Common myeloid progenitor, CD34-positive (primary cell): ENCODE data around the gene TMEM198.

ENCODE experiments used
- CTCF ChIA-PET: fragments of 350-600 bp; sonication (Branson Sonifier 250); formaldehyde crosslinking; loops from one replicate; lab custom pipeline; 2021; ENCODE audit warnings: antibody characterized with exemption; lab: Charles Lee
- POLR2A ChIA-PET: fragments of 350-600 bp; sonication (Branson Sonifier 250); formaldehyde crosslinking; loops from one replicate; lab custom pipeline; 2021; ENCODE audit warnings: antibody characterized with exemption; lab: Charles Lee
- DNase-seq, 3 donors: peaks; one replicate each; pipeline versions ENCODE4 v3.0.0 to v3.0.0-alpha.2; 2013
- H3K27ac ChIP-seq, 2 experiments: 1 replicate in 1 of 2; 2 replicates in 1 of 2; pipeline ENCODE4 v1.7.0; 2013; ENCODE audit warnings: inconsistent platforms in 2 of 2, low read length in 2 of 2, mild to moderate bottlenecking in 2 of 2, low read depth in 1 of 2, moderate library complexity in 1 of 2; ENCODE audit not compliant: severe bottlenecking in 2 of 2, insufficient read depth in 1 of 2, poor library complexity in 1 of 2
- H3K27me3 ChIP-seq, 5 experiments: replicated peaks in 2 of 5; 1 replicate in 3 of 5; 2 replicates in 2 of 5; pipeline versions ENCODE4 v1.6.1 to v1.7.0; 2013; ENCODE audit warnings: low read length in 4 of 5, mild to moderate bottlenecking in 2 of 5, moderate library complexity in 2 of 5, inconsistent platforms in 1 of 5; ENCODE audit not compliant: insufficient read depth in 5 of 5, control insufficient read depth in 4 of 5
- H3K36me3 ChIP-seq, 4 experiments: 1 replicate in 2 of 4; 2 replicates in 2 of 4; pipeline versions ENCODE4 v1.6.1 to v1.7.0; 2013; ENCODE audit warnings: low read length in 3 of 4, control low read depth in 1 of 4, mild to moderate bottlenecking in 1 of 4; ENCODE audit not compliant: control insufficient read depth in 4 of 4, insufficient read depth in 4 of 4
- H3K4me1 ChIP-seq, 4 experiments: 1 replicate in 3 of 4; 2 replicates in 1 of 4; pipeline versions ENCODE4 v1.6.1 to v1.7.1; 2013; ENCODE audit warnings: low read length in 3 of 4, mild to moderate bottlenecking in 3 of 4, control low read depth in 1 of 4, inconsistent platforms in 1 of 4, moderate library complexity in 1 of 4; ENCODE audit not compliant: control insufficient read depth in 4 of 4, insufficient read depth in 4 of 4; ENCODE audit errors: control extremely low read depth in 1 of 4
- H3K4me3 ChIP-seq, 7 experiments: 1 replicate in 4 of 7; 2 replicates in 3 of 7; pipeline versions ENCODE4 v1.5.1 to v1.7.0; 2013; ENCODE audit warnings: mild to moderate bottlenecking in 7 of 7, low read length in 6 of 7, moderate library complexity in 6 of 7, inconsistent platforms in 2 of 7, low read depth in 2 of 7, control low read depth in 1 of 7; ENCODE audit not compliant: insufficient read depth in 4 of 7, control insufficient read depth in 1 of 7; ENCODE audit errors: extremely low read depth in 1 of 7
- H3K9me3 ChIP-seq, 5 experiments: 1 replicate in 4 of 5; 2 replicates in 1 of 5; pipeline versions ENCODE4 v1.6.1 to v1.7.1; 2013; ENCODE audit warnings: low read length in 4 of 5, mild to moderate bottlenecking in 2 of 5, inconsistent platforms in 1 of 5, low read depth in 1 of 5, moderate library complexity in 1 of 5; ENCODE audit not compliant: control insufficient read depth in 4 of 5, insufficient read depth in 2 of 5; ENCODE audit errors: control extremely low read depth in 1 of 5
- WGBS: methylation state at CpG from one replicate; pipeline ENCODE4 v1.1.5; 2013; ENCODE audit not compliant: insufficient coverage; 5-methylcytosine and 5-hydroxymethylcytosine counted together

The TMEM198 gene

DNA sequence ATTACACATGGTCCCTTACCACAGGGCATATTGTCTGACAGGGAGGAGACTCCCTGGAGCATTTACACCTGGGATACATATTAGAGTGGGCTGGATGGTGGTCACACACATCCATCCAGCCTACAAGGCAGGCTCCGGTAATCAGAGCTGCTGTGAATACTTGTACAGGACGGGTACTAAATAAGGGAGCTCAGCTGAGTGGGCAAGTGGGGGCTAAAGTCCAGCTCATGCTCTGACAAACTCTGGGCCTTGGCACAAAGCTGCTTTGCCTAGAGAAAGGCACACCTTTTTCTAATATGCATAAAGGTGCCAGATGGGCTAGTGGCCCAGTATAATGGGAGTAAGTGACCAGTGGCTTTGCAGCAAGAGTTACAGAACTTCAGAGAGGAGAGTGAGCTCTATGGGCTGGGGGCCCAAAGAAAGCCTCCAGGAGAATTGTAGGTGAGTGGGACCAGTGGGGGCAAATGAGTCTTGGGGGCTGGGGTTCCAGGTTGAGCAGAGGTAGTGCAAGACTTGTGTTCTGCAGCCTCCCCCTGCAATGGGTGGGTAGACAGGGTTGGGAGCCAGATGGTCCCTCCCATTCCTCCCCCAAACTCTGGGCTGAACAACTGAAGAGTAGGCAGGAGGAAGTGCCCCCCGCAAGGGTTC, 1.6 kb downstream of the TMEM198 start:
- H3K4me1 ChIP-seq, result peaks cover 0 to 29% (median 23%) of the 10 kb centered on the region in 4 experiments

DNA sequence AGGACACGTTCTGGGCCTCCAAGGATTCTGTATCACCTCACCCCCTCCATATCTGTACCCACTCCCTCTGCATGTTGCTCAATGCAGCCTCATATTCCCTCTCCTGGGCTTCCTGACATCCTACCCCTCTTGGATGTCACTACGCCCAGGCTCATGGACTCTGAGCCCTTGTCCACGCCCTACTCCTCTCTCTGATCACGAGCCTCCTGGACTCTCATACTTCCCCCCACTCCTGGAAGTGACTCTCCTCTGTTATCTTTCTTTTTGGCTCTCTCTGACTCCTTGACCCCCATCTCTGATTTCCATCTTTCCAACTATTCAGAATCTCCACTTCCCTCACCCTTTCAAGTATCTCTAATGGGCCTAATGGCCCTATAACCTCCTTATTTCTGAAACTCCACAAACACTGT, 2.1 kb downstream of the TMEM198 start:
- H3K27me3 ChIP-seq, result peaks cover 0 to 48% (median 30%) of the 10 kb centered on the region in 5 experiments
- no peaks in the 10 kb centered on the region for H3K9me3 ChIP-seq
- H3K4me1 ChIP-seq, result peaks cover 0 to 29% (median 23%) of the 10 kb centered on the region in 4 experiments
- DNase-seq, result no peak
- 82% methylated on average over 4 of the region's 4 CpGs for WGBS
- H3K4me3 ChIP-seq, result no peak overlapping the region
- CTCF ChIA-PET, result interaction anchor here (9.4 to 43.1 kb wide), 3 partner anchors 15 to 97 kb away, joined by 117 to 1724 read pairs (median 125); partner anchors contain the start of genes ASIC4 and GMPPA
- no peak overlapping the region for H3K27ac ChIP-seq
- POLR2A ChIA-PET, result no interaction called here
- H3K36me3 ChIP-seq, result no peaks in the 10 kb centered on the region

More for the DNA sequence above, 1.6 kb downstream of the TMEM198 start:
- 100% methylated on average over 3 of the region's 3 CpGs for WGBS
- Histone ChIP-seq H3K4me3 (no peak overlapping the region), H3K36me3 (no peaks in the 10 kb centered on the region), H3K9me3 (no peaks in the 10 kb centered on the region), H3K27me3 (peaks cover 0 to 42% (median 28%) of the 10 kb centered on the region in 5 experiments), H3K27ac (no peak overlapping the region)
- ChIA-PET POLR2A (no interaction called here), CTCF (interaction anchor here (5.1 to 43.1 kb wide), 4 partner anchors 16 to 98 kb away, joined by 23 to 1724 read pairs (median 121); partner anchors contain the start of genes ASIC4, GMPPA and STK11IP)
- no peak for DNase-seq

DNA sequence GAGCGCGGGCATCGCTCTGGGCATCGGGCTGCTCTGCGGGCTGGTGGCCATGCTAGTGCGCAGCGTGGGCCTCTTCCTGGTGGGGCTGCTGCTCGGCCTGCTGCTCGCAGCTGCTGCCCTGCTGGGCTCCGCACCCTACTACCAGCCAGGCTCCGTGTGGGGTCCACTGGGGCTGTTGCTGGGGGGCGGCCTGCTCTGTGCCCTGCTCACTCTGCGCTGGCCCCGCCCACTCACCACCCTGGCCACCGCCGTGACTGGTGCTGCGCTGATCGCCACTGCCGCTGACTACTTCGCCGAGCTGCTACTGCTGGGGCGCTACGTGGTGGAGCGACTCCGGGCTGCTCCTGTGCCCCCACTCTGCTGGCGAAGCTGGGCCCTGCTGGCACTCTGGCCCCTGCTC, 3.8 kb downstream of the TMEM198 start:
- 98% methylated on average over 26 of the region's 26 CpGs for WGBS
- H3K27me3 ChIP-seq, result peaks cover 0 to 52% (median 28%) of the 10 kb centered on the region in 5 experiments
- no peak for DNase-seq
- CTCF ChIA-PET, result interaction anchor here (1.6 to 7.1 kb wide), 3 partner anchors 14 to 95 kb away, joined by 5 to 46 read pairs (median 8); no protein-coding TSS in a partner anchor
- no peaks in the 10 kb centered on the region for H3K36me3 ChIP-seq
- peaks cover 0 to 28% (median 27%) of the 10 kb centered on the region in 4 experiments for H3K4me1 ChIP-seq
- POLR2A ChIA-PET, result no interaction called here
- no peak overlapping the region for H3K27ac ChIP-seq
- no peak overlapping the region for H3K4me3 ChIP-seq
- no peaks in the 10 kb centered on the region for H3K9me3 ChIP-seq

DNA sequence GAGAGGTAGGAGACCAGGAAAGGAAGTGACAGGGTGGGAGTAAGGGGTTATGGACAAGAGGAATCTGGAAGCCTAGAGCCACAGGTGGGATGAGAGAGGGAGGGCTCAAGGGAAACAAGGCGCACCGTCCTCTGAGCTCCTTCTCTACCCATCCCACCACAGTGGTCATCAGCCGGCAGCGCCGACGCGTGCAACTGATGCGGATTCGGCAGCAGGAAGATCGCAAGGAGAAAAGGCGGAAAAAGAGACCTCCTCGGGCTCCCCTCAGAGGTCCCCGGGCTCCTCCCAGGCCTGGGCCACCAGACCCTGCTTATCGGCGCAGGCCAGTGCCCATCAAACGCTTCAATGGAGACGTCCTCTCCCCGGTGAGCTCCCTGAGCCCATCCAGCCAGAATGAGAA, 5.2 kb downstream of the TMEM198 start:
- CTCF ChIA-PET, result interaction anchor here (1.0 to 7.1 kb wide), 7 partner anchors 8 to 94 kb away, joined by 3 to 46 read pairs (median 5); partner anchors contain the start of gene STK11IP
- Histone ChIP-seq H3K27ac (no peak overlapping the region), H3K4me1 (peaks cover 0 to 26% (median 21%) of the 10 kb centered on the region in 4 experiments), H3K9me3 (no peaks in the 10 kb centered on the region), H3K36me3 (no peaks in the 10 kb centered on the region), H3K27me3 (peaks cover 3 to 59% (median 31%) of the 10 kb centered on the region in 5 experiments), H3K4me3 (no peak overlapping the region)
- POLR2A ChIA-PET, result no interaction called here
- DNase-seq, result no peak
- 99% methylated on average over 14 of the region's 18 CpGs for WGBS

DNA sequence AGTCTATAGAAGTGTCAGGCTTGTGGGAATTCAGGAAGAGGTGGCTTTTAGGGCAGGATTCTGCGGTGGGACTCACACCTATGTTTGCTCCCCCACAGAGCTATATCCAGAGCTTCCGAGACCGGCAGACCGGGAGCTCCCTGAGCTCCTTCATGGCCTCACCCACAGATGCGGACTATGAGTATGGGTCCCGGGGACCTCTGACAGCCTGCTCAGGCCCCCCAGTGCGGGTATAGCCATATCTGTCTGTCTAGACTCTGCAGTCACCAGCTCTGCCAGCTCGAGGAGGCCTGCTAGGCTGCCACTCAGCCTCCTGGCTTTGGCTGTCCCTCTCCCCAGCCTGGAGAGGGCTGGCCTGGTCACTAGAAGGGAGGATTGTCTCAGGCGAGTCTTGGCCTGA, 5.8 kb downstream of the TMEM198 start:
- POLR2A ChIA-PET, result no interaction called here
- peaks cover 3 to 53% (median 25%) of the 10 kb centered on the region in 5 experiments for H3K27me3 ChIP-seq

DNA sequence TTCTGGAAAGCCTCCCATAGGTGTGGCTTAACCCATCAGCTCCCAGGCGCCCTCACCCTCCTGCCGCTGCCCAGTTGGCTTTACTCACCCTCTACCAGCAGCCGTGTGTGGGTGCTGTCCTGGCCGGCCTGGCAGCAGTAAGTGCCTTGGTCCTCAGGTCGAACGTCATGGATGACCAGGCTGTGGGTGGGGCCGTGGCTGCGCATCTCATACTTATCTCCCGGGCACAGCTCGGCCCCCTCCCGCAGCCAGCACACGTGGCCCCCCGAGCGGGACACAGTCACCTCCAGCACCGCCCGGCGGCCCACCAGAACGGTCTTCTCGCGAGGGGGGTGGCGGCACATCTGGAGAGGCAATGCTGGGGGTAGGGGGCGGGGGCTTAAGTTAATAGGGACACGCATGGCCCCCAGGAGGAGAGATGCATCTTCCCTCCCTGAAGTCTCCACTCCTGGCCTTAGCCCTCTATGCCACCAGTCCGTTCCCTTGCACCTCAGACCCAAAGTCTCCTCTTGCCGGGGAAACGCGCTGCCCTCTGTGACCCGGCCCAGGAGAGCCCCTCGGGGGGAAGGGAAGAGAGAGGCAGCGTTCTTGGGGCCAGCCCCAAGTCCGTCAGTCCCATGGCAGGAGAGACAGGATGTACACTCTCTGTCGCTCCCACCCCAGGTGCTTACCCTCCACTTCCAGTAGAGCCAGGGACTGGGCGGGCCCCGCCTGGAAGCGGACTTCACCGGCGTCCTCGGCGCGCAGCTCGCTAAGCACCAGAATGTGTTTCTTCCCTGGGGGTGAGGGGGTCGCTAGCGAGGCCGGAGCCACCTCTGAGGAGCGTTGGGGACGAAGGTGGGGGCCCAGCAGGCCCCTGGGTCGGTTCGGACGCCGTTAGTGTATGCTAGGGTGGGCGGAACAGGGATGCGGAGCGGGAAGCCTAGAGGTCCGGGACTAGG, 7.9 kb downstream of the TMEM198 start:
- ChIA-PET POLR2A (interaction anchor here (1.2 kb wide), 1 partner anchor 8 kb away, joined by 4 read pairs; the partner anchor contains the start of genes CHPF and TMEM198), CTCF (interaction anchor here (0.7 to 7.1 kb wide), 7 partner anchors 10 to 91 kb away, joined by 3 to 46 read pairs (median 6); partner anchors contain the start of genes CHPF, STK11IP and TMEM198)
- WGBS, result 8% methylated on average over 37 of the region's 54 CpGs
- Histone ChIP-seq H3K4me3 (peak overlapping the region; percentile 0 to 77 (median 63)), H3K27ac (no peak overlapping the region), H3K9me3 (no peaks in the 10 kb centered on the region), H3K4me1 (peaks cover 0 to 20% (median 16%) of the 10 kb centered on the region in 4 experiments), H3K27me3 (peaks cover 3 to 36% (median 16%) of the 10 kb centered on the region in 5 experiments), H3K36me3 (peaks cover 0 to 4% (median under 1%) of the 10 kb centered on the region in 4 experiments)
- DNase-seq, result peak in 1 of 3 donors; percentile 22

More for the DNA sequence above, 5.8 kb downstream of the TMEM198 start:
- H3K4me3 ChIP-seq, result no peak overlapping the region
- H3K36me3 ChIP-seq, result no peaks in the 10 kb centered on the region
- DNase-seq, result no peak
- H3K9me3 ChIP-seq, result no peaks in the 10 kb centered on the region
- 96% methylated on average over 8 of the region's 9 CpGs for WGBS
- H3K27ac ChIP-seq, result no peak overlapping the region
- CTCF ChIA-PET, result interaction anchor here (0.6 to 7.1 kb wide), 5 partner anchors 8 to 66 kb away, joined by 3 to 46 read pairs (median 4); partner anchors contain the start of gene STK11IP
- peaks cover 0 to 20% (median 17%) of the 10 kb centered on the region in 4 experiments for H3K4me1 ChIP-seq
